HEK293 (cell line): ENCODE data around the gene ANKFN1.
"Not testable (repeated sequence)": the region's sequence is repeated elsewhere in the genome, so short reads cannot be mapped to it uniquely, and the experiment has no call there.

ENCODE experiments used
- CTCF ChIA-PET: fragments of 350-600 bp; formaldehyde crosslinking; extraction: SDS; loops from one replicate; lab custom pipeline; 2021; ENCODE audit warnings: antibody characterized with exemption; lab: Yijun Ruan, JAX
- POLR2A ChIA-PET: fragments of 300-600 bp; formaldehyde crosslinking; extraction: SDS; loops from one replicate; lab custom pipeline; 2020; ENCODE audit warnings: antibody characterized with exemption, inconsistent platforms; lab: Yijun Ruan, JAX
- H3K27ac ChIP-seq: fragments of 200-500 bp; sonication (Bioruptor generic); 2 replicates; pipeline ENCODE4 v1.5.1; 2014; ENCODE audit warnings: low read depth, low read length, control low read depth, inconsistent platforms; ENCODE audit errors: extremely low read depth
- H3K36me3 ChIP-seq, 2 experiments: fragments of 200-500 bp in 1 of 2; sonication (Bioruptor generic) in 1 of 2; 1 replicate in 1 of 2; 2 replicates in 1 of 2; pipeline ENCODE4 v1.5.1; 2014 to 2017; ENCODE audit warnings: inconsistent platforms in 2 of 2, low read length in 2 of 2; ENCODE audit not compliant: control insufficient read depth in 2 of 2, insufficient read depth in 1 of 2
- H3K4me1 ChIP-seq: fragments of 200-500 bp; sonication (Bioruptor generic); 2 replicates; pipeline ENCODE4 v1.5.1; 2014; ENCODE audit warnings: mild to moderate bottlenecking, low read length, inconsistent platforms; ENCODE audit not compliant: control insufficient read depth, insufficient read depth
- H3K4me3 ChIP-seq: 2 replicates; pipeline ENCODE4 v1.5.1; 2011; ENCODE audit warnings: low read depth, mild to moderate bottlenecking, control low read depth, low read length, moderate library complexity
- H3K9me3 ChIP-seq: fragments of 200-500 bp; sonication (Bioruptor generic); 2 replicates; pipeline ENCODE4 v1.5.1; 2014; ENCODE audit warnings: low read depth, low read length, inconsistent platforms; ENCODE audit not compliant: control insufficient read depth, insufficient read depth
- AEBP2 ChIP-seq: fragments of 450-650 bp; formaldehyde crosslinking; IDR thresholded peaks from 2 replicates; pipeline ENCODE4 v1.5.1; 2016; ENCODE audit warnings: missing biosample characterization, missing genetic modification characterization, borderline replicate concordance
- IKZF3 ChIP-seq: fragments of 450-650 bp; IDR thresholded peaks from 2 replicates; pipeline ENCODE4 v1.5.0; 2018; ENCODE audit warnings: missing biosample characterization, mild to moderate bottlenecking, missing genetic modification characterization, moderate library complexity
- KLF7 ChIP-seq: fragments of 450-650 bp; formaldehyde crosslinking; IDR thresholded peaks from 2 replicates; pipeline ENCODE4 v1.5.1; 2016; ENCODE audit warnings: missing biosample characterization, missing genetic modification characterization, borderline replicate concordance
- PBX3 ChIP-seq: sonication (generic); formaldehyde crosslinking; IDR thresholded peaks from 2 replicates; pipeline ENCODE4 v1.8.1; 2022; ENCODE audit warnings: mild to moderate bottlenecking, moderate library complexity, missing genetic modification reagents
- SP2 ChIP-seq: fragments of 450-650 bp; formaldehyde crosslinking; IDR thresholded peaks from 2 replicates; pipeline ENCODE4 v1.5.1; 2016; ENCODE audit warnings: missing biosample characterization, missing genetic modification characterization
- ZBTB48 ChIP-seq: fragments of 450-650 bp; formaldehyde crosslinking; IDR thresholded peaks from 2 replicates; pipeline ENCODE4 v1.5.1; 2016; ENCODE audit warnings: missing biosample characterization, missing genetic modification characterization
- ZIC2 ChIP-seq: fragments of 450-650 bp; formaldehyde crosslinking; IDR thresholded peaks from 2 replicates; pipeline ENCODE4 v1.5.1; 2016; ENCODE audit warnings: missing biosample characterization, missing genetic modification characterization
- ZNF121 ChIP-seq: fragments of 450-650 bp; formaldehyde crosslinking; IDR thresholded peaks from 2 replicates; pipeline ENCODE4 v1.5.1; 2016; ENCODE audit warnings: missing biosample characterization, missing genetic modification characterization
- ZNF146 ChIP-seq: fragments of 450-650 bp; formaldehyde crosslinking; IDR thresholded peaks from 2 replicates; pipeline ENCODE4 v1.5.1; 2016; ENCODE audit warnings: missing biosample characterization, missing genetic modification characterization
- ZNF24 ChIP-seq: fragments of 450-650 bp; formaldehyde crosslinking; IDR thresholded peaks from 2 replicates; pipeline ENCODE4 v1.5.1; 2016; ENCODE audit warnings: missing biosample characterization, missing genetic modification characterization
- ZNF473 ChIP-seq: fragments of 450-650 bp; formaldehyde crosslinking; IDR thresholded peaks from 2 replicates; pipeline ENCODE4 v1.5.1; 2017; ENCODE audit warnings: missing biosample characterization, missing genetic modification characterization
- ZNF48 ChIP-seq: fragments of 450-650 bp; formaldehyde crosslinking; IDR thresholded peaks from 2 replicates; pipeline ENCODE4 v1.5.1; 2016; ENCODE audit warnings: missing biosample characterization, missing genetic modification characterization
- ZNF510 ChIP-seq: fragments of 450-650 bp; formaldehyde crosslinking; IDR thresholded peaks from 2 replicates; pipeline ENCODE4 v1.5.1; 2018; ENCODE audit warnings: mild to moderate bottlenecking, missing genetic modification characterization, missing biosample characterization; ENCODE audit not compliant: insufficient replicate concordance
- ZNF529 ChIP-seq: fragments of 450-650 bp; formaldehyde crosslinking; IDR thresholded peaks from 2 replicates; pipeline ENCODE4 v1.5.1; 2017; ENCODE audit warnings: missing genetic modification characterization, missing biosample characterization; ENCODE audit not compliant: insufficient replicate concordance
- ZNF530 ChIP-seq: fragments of 450-650 bp; formaldehyde crosslinking; IDR thresholded peaks from 2 replicates; pipeline ENCODE4 v1.5.1; 2016; ENCODE audit warnings: low read depth, missing biosample characterization, missing genetic modification characterization
- ZNF549 ChIP-seq: fragments of 450-650 bp; IDR thresholded peaks from 2 replicates; pipeline ENCODE4 v1.5.1; 2018; ENCODE audit warnings: missing biosample characterization, missing genetic modification characterization, mild to moderate bottlenecking, inconsistent platforms, moderate library complexity
- ZNF639 ChIP-seq: fragments of 450-650 bp; formaldehyde crosslinking; IDR thresholded peaks from 2 replicates; pipeline ENCODE4 v1.5.1; 2016; ENCODE audit warnings: missing biosample characterization, missing genetic modification characterization
- ZNF677 ChIP-seq: fragments of 450-650 bp; IDR thresholded peaks from 2 replicates; pipeline ENCODE4 v1.5.0; 2018; ENCODE audit warnings: missing biosample characterization, mild to moderate bottlenecking, missing genetic modification characterization, moderate library complexity

ANKFN1 gene

GRCh38 chr17:56395787-56396186 lies 242.5 kb downstream of the ANKFN1 start (continued):
- no peak for TF ChIP-seq AEBP2 (tag by site-specific recombination)
- no peak for TF ChIP-seq ZNF549 (tag by site-specific recombination)

- H3K4me1 ChIP-seq, result no peaks in the 10 kb centered on the region
- H3K27ac ChIP-seq, result no peak overlapping the region
- CTCF ChIA-PET, result no interaction called here
- H3K36me3 ChIP-seq, result no peaks in the 10 kb centered on the region
- POLR2A ChIA-PET, result interaction anchor here (0.6 kb wide), 2 partner anchors 16 to 376 kb away, joined by 3 read pairs; no protein-coding TSS in a partner anchor
- H3K4me3 ChIP-seq, result no peak overlapping the region
- TF ChIP-seq ZNF48 (tag by site-specific recombination), result no peak
- no peak for TF ChIP-seq ZNF677 (tag by site-specific recombination)
- no peak for TF ChIP-seq ZBTB48 (tag by site-specific recombination)
- no peak for TF ChIP-seq ZNF121 (tag by site-specific recombination)
- no peak for TF ChIP-seq PBX3
- no peak for TF ChIP-seq ZNF473 (tag by site-specific recombination)
- no peak for TF ChIP-seq ZNF510 (tag by site-specific recombination)
- TF ChIP-seq ZNF24, result no peak
- no peak for TF ChIP-seq SP2 (tag by site-specific recombination)
- no peak for TF ChIP-seq IKZF3
- TF ChIP-seq ZNF549 (tag by site-specific recombination), result no peak
- peaks cover 2% of the 10 kb centered on the region; the same call in 1 of the 2 replicates for H3K9me3 ChIP-seq
These were observed 253.8 kb downstream of the ANKFN1 start for GRCh38 chr17:56407086-56407485.

GRCh38 chr17:56412356-56412755 lies 259.1 kb downstream of the ANKFN1 start:
- H3K9me3 ChIP-seq, H3K4me3 ChIP-seq, H3K4me1 ChIP-seq, POLR2A ChIA-PET, H3K27ac ChIP-seq, H3K36me3 ChIP-seq: not testable (repeated sequence)
- CTCF ChIA-PET, result interaction anchor here (0.6 to 0.9 kb wide), 2 partner anchors 17 to 181 kb away, joined by 3 read pairs; no protein-coding TSS in a partner anchor

- H3K9me3 ChIP-seq, result peaks cover 1% of the 10 kb centered on the region; the same call in 1 of the 2 replicates
- ChIA-PET CTCF (no interaction called here), POLR2A (no interaction called here)
- no peak for TF ChIP-seq ZNF639 (tag by site-specific recombination)
- no peak for TF ChIP-seq ZNF530
- no peak for TF ChIP-seq ZIC2 (tag by site-specific recombination)
- 0 out of 2 replicates have a peak, but pooled peaks have one; percentile 50 for TF ChIP-seq ZNF146 (tag by site-specific recombination)
- no peak for TF ChIP-seq KLF7 (tag by site-specific recombination)
- no peak for TF ChIP-seq ZNF529 (tag by site-specific recombination)
- TF ChIP-seq ZNF24, result no peak
- no peak overlapping the region for H3K27ac ChIP-seq
- no peak overlapping the region for H3K4me3 ChIP-seq
- no peaks in the 10 kb centered on the region for H3K36me3 ChIP-seq
- H3K4me1 ChIP-seq, result no peaks in the 10 kb centered on the region
These were observed 263.5 kb downstream of the ANKFN1 start for GRCh38 chr17:56416682-56417351.
